VCaP (cell line): ENCODE results near the gene EIF4EBP3.

Source experiments
- H3K27ac ChIP-seq: fragments of 450-650 bp; 2 replicates; pipeline ENCODE4 v1.5.1; 2017
- CTCF ChIP-seq: fragments of 450-650 bp; conservative IDR thresholded peaks from 2 replicates; pipeline ENCODE4 v1.5.1; 2017; ENCODE audit warnings: mild to moderate bottlenecking, moderate library complexity

The EIF4EBP3 gene

DNA sequence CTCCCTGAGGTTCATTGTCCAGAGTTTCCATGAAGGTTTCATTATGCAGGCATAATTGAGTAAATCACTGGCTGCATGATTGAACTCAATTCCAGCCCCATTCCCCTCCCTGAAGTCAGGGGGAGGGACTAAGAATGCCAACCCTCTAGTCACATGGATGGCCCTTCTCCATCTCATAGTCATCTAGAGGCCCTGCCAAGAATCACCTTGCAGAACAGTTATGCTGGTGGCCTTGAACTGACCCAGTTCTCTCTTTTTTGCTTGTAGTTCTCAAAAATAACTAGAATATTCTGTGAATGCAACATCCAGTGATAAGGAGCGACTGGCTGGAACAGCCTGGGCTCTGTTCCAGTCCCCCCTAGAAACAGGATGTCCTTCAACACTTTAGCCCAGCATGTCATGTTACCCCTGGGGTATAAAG, 48.9 kb downstream of the EIF4EBP3 start:
- TF ChIP-seq CTCF, result no peak
- no peak overlapping the region for H3K27ac ChIP-seq

- H3K27ac ChIP-seq, result no peak overlapping the region
- no peak for TF ChIP-seq CTCF
Observed at GRCh38 chr5:140598836-140599235, 51.4 kb downstream of the EIF4EBP3 start.
